GM18870 (cell line): ENCODE results near the gene LANCL2.

Source experiments
- ATAC-seq: cut with Tn5 transposase; IDR thresholded peaks from one replicate; pipeline ENCODE4 v1.9.1; 2021; ENCODE audit warnings: moderate library complexity; ENCODE audit not compliant: unreplicated experiment

Gene LANCL2

DNA sequence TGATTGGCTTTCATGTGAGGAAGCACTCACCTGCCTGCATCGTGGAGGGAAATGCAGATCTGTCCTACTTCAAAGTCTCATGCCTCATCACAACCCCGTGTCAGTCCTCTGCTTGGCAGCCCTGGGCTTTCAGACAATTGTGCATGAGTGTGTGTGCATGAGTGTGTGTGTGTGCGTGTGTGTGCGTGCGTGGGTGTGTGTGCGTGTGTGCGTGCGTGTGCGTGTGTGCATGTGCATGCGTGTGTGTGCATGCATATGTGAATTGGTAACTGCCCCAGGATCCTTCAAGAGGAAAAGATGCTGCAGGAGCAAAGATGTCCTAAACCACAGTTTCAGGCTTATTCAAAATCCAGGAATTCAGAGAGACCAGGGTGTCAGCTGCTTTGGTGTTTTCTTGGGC lies 71.3 kb downstream of the LANCL2 start:
- no peak for ATAC-seq

- ATAC-seq, result no peak
Measured at GRCh38 chr7:55437375-55437774, 72.2 kb downstream of the LANCL2 start.

- no peak for ATAC-seq
Measured at GRCh38 chr7:55438085-55438756, 73.1 kb downstream of the LANCL2 start.

DNA sequence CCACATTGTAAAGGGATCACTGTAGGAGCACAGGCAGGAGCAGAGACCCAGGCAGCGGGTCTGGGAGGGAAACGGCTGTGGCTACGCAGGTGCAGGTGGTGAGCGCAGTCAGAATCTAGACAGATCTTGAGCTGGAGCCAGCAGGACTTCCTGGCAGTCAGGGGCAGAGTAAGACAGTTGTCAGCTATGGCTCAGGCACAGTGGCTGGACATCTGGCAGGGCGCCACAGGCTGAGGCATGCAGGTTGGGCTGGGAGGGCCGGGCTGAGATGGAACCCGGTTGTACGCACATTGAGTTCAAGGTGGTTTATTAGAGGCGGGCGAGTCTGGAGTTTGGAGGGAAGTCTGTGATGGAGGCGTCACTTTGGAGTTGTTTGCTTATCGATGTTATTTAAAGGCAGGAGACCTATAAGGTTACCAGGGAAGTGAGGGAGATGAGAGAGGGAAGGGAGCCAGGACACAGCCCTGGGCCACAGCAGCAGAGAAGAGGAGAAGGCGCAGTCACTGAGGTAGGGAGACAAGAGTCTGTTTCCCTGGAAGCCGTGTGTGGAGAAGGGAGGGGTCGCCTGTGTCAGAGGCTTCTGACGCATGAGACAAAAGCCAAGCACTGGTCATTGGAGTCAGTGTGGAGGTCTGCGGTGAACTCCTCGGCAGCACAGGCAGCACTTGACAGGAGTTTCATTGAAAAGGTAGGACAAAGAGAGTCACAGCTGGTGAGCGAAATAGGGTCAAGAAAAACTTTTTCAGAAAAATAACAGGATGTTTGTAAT lies 73.8 kb downstream of the LANCL2 start:
- ATAC-seq, result no peak

DNA sequence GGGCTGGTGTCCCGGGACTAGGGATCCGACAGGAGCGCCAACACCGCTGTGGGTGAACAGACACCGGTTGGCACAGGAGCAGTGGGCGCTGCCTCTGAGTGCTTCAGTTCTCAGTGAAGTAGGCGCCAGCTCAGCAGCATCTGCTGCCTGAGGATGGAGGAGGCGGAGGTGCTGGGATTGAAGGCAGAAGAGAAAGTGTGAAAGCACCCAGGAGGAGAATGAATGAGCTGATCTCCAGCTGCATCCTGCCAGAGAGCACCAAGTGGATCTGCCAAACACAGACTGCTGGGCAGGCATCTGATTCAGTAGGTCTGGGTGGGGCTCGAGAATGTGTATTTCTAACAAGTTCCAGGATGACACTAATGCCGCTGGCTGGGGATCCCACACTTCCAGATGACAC lies 74.5 kb downstream of the LANCL2 start:
- ATAC-seq, result no peak

GRCh38 chr7:55440040-55440690 lies 75.0 kb downstream of the LANCL2 start:
- ATAC-seq, result no peak

GRCh38 chr7:55441002-55441401 lies 75.9 kb downstream of the LANCL2 start:
- no peak for ATAC-seq

DNA sequence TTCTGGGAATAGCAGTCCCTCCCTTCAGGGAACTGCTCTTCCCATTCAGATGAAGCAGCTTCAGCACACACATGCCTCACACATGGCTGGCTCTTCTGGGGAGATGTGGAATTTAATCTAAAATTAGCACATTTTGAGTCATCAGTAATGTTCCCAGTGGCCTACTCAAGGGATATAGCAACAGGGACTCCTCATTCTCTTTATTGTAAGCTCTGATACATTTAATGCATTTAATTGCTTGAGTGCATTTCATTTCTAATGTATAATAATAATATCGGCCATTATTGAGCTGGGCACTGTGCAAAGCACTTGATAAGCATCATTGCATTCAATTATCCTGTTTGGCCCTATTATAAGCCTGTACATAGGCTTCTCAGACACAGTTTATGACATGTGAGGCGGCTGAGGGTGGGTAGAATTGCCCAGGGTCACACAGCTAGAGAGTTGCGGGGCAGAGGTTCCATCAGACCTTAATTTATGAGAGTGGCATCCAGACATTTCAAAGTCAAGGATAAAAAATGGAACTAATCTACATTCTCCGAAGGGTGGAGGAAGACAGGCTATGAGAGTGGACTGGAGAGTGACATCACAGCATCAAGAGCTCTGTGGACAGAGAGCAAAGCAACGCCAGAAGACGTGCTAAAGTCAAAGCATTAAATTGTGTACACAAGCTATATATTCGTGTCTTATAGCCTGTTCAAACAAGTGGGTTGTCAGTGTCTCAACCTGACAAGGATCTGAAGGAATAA lies 76.8 kb downstream of the LANCL2 start:
- ATAC-seq, result no peak

GRCh38 chr7:55444786-55445185 lies 79.6 kb downstream of the LANCL2 start:
- ATAC-seq, result no peak

DNA sequence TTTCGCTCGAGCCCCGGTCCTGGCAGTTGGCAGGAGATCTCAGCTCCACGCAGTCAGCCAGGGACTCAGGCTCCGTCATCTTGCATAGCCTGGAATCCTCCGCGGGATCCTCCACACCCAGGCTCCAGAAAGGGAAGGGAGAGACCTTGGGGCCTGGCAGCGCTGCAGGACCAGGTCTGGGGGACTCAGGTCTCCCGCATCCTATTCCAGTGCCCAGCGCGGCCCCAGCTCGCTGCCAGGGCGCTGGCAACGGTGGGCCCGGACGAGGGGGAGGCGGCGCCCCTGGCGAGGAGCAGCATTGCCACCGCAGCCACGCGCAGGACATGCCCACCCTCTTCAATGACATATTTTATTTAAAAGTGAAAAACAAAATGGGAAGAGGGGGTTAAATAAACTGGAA lies 83.4 kb downstream of the LANCL2 start:
- no peak for ATAC-seq

GRCh38 chr7:55449205-55449991 lies 84.3 kb downstream of the LANCL2 start:
- no peak for ATAC-seq

- no peak for ATAC-seq
Measured at GRCh38 chr7:55449992-55450535, 84.9 kb downstream of the LANCL2 start.

DNA sequence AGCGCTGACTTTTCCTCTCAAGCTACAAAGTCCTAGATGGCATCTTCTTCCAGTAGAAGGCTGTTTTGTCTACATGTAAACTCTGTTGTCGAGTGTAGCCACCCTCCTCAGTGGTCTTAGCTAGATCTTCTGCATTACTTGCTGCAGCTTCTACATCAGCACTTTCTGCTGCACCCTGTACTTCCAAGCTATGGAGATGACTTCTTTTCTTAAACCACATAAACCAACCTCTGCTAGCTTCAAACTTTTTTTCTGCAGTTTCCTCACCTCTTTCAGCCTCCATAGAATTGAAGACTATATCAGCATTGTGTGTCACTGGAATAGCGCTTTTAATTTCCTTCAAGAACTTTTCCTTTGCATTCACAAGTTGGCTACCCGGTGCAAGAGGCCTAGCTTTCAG lies 87.8 kb downstream of the LANCL2 start:
- ATAC-seq, result no peak

DNA sequence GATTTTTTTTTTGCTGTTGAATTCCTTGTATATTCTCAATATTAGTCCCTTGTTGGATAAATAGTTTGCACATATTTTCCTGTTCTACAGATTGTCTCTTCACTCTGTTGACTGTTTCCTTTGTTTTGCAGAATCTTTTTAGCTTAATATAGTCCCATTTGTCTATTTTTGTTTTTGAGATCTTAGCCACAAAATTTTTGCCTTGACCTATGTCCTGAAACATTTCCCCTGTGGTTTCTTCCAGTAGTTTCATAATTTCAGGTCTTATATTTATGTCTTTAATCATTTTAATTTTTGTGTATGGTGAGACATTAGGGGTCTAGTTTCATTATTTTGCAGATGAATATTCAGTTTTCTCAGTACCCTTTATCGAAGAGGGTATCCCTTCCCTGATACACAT lies 92.7 kb downstream of the LANCL2 start:
- ATAC-seq, result no peak

DNA sequence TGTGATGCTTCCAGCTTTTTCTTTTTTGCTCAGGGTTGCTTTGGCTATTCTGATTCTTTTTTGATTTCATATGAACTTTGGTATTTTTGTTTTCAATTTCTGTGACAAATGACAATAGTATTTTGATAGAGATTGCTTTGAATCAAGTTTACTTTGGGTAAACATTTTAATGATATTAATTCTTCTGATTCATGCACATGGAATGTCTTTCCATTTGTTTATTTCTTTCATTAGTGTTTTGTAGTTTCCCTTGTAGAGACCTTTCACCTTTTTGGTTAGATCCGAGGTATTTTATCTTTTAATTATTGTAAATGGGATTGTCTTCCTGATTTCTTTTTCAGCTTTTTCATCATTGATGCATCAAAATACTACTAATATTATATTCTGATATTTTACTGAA lies 93.2 kb downstream of the LANCL2 start:
- no peak for ATAC-seq

DNA sequence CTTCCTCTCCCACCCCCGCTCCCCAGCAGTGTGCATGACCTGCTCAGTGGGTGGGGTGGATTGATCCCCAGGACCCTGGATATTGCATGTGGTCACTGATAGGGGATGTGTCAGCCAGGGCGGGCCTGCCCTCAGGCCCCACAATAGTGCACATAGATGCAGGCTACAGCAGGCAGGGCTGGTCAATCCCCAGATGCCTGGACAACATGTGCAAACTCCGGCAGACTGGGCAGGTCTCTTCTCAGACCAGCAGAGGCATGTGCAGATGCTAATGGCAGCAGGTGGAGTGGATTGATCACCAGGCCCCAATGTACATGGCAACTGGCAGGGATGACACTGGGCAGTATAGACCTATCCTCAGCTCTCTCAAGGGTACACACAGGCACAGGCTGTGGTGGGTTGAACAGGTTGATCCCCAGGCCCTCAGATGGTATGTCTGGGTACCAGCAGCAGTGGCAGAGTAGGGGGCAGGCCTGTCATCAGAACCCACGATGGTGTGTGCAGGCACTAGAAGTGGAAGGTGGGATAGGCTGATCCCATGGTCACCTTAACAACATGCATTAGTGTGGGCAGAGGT lies 98.6 kb downstream of the LANCL2 start:
- no peak for ATAC-seq

- ATAC-seq, result no peak
Measured at GRCh38 chr7:55464422-55464821, 99.3 kb downstream of the LANCL2 start.

GRCh38 chr7:55465691-55466090 lies 100.6 kb downstream of the LANCL2 start:
- ATAC-seq, result no peak

DNA sequence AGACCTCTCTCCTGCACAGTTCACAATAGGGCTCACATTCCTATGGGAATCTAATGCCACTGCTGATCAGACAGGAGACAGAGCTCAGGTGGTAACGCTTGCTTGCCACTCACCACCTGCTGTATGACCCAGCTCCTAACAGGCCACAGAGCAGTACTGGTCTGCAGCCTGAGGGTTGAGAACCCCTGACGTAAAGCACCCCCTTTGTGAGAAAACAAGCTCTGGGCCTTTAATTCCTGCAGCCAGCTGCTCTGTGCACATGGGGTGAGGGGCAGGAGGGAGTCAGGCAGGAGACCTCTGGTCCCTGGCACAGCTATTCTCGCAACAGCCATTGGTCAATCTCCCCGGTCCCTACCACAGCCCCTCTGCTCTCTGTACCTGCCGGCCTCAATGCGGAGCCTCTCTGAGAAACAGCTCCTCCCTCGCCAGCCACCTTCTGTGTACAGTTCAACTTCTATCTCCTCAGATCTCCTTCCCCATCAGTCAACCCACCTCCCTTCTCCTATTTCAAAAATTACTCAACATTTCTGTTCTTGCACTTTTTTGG lies 102.0 kb downstream of the LANCL2 start:
- no peak for ATAC-seq

DNA sequence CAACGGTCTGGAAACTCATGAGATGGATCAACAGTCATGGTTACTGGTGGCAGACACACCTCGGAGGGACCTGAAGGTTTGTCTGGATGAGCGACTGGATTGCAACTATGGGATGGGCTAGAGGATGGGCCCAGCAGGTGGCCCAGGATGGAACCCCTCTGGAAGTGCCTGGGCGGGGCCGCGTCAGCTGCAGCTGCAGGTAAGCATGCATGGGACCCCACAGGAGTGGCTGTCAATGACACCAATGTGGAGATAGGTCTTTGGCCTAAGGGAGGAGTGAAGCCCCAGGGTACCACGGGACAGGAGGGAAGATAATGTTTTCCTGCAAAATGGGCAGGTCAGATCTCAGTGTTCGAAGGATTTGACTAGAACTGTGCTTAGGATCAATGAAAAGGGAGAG lies 103.4 kb downstream of the LANCL2 start:
- ATAC-seq, result no peak
